GM23338 (cell line): ENCODE data around the gene CSDE1.

Experiments used
- EZH2 ChIP-seq: fragments of 200-600 bp; sonication (generic); IDR thresholded peaks from one replicate; pipeline ENCODE4 v1.8.0; 2017; ENCODE audit warnings: antibody characterized with exemption, mild to moderate bottlenecking, low read depth; ENCODE audit not compliant: unreplicated experiment
- POLR2AphosphoS5 ChIP-seq: IDR thresholded peaks from 2 replicates; pipeline ENCODE4 v1.6.1; 2016; ENCODE audit warnings: antibody characterized with exemption, low read depth
- TF ChIP-seq, protein P1 (sequence below), 2 experiments: fragments of 200-600 bp in 1 of 2; sonication (generic) in 1 of 2; conservative IDR thresholded peaks; 2 replicates each; pipeline versions ENCODE4 v1.5.1 to v1.6.1; 2016 to 2017; ENCODE audit warnings: antibody characterized with exemption in 2 of 2, low read depth in 2 of 2, mild to moderate bottlenecking in 2 of 2, moderate library complexity in 1 of 2
- TF ChIP-seq, protein P2 (sequence below): IDR thresholded peaks from one replicate; pipeline ENCODE4 v1.6.1; 2018; ENCODE audit warnings: antibody characterized with exemption; ENCODE audit not compliant: unreplicated experiment

DNA sequence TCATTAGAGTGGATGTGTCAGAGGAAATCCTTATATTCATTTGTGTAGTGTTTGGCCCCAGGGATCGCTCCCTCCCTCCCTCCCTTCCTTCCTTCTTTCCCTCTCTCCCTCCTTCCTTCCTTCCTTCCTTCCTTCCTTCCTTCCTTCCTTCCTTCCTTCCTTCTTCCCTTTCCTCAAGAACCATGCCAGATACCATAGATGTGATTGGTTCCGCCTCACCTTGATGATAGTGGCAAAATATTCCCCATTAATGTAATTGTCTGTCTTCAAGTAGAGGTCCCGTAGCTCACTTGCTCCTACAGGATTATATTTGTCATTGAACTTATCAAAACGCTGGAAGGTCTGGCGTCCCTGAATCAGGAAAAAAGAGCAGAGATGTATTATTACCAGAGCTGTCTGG lies 80.1 kb downstream of the CSDE1 start:
- TF ChIP-seq POLR2AphosphoS5 (no peak), EZH2 (no peak)
- TF ChIP-seq, protein P1, sequence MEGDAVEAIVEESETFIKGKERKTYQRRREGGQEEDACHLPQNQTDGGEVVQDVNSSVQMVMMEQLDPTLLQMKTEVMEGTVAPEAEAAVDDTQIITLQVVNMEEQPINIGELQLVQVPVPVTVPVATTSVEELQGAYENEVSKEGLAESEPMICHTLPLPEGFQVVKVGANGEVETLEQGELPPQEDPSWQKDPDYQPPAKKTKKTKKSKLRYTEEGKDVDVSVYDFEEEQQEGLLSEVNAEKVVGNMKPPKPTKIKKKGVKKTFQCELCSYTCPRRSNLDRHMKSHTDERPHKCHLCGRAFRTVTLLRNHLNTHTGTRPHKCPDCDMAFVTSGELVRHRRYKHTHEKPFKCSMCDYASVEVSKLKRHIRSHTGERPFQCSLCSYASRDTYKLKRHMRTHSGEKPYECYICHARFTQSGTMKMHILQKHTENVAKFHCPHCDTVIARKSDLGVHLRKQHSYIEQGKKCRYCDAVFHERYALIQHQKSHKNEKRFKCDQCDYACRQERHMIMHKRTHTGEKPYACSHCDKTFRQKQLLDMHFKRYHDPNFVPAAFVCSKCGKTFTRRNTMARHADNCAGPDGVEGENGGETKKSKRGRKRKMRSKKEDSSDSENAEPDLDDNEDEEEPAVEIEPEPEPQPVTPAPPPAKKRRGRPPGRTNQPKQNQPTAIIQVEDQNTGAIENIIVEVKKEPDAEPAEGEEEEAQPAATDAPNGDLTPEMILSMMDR (conservative IDR thresholded peaks at IDR 0.05; ENCODE audit: low read depth in 2 of 2) = no peak
- TF ChIP-seq, protein P2, sequence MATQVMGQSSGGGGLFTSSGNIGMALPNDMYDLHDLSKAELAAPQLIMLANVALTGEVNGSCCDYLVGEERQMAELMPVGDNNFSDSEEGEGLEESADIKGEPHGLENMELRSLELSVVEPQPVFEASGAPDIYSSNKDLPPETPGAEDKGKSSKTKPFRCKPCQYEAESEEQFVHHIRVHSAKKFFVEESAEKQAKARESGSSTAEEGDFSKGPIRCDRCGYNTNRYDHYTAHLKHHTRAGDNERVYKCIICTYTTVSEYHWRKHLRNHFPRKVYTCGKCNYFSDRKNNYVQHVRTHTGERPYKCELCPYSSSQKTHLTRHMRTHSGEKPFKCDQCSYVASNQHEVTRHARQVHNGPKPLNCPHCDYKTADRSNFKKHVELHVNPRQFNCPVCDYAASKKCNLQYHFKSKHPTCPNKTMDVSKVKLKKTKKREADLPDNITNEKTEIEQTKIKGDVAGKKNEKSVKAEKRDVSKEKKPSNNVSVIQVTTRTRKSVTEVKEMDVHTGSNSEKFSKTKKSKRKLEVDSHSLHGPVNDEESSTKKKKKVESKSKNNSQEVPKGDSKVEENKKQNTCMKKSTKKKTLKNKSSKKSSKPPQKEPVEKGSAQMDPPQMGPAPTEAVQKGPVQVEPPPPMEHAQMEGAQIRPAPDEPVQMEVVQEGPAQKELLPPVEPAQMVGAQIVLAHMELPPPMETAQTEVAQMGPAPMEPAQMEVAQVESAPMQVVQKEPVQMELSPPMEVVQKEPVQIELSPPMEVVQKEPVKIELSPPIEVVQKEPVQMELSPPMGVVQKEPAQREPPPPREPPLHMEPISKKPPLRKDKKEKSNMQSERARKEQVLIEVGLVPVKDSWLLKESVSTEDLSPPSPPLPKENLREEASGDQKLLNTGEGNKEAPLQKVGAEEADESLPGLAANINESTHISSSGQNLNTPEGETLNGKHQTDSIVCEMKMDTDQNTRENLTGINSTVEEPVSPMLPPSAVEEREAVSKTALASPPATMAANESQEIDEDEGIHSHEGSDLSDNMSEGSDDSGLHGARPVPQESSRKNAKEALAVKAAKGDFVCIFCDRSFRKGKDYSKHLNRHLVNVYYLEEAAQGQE = no peak
